Activated CD8-positive, alpha-beta memory T cell treated with anti-CD3 and anti-CD28 coated beads, Interleukin-2, amount 50 U/mL, for 1 hour (primary cell): ENCODE data around the gene CRTC3.
"Not testable (repeated sequence)": the region's sequence is repeated elsewhere in the genome, so short reads cannot be mapped to it uniquely, and the experiment has no call there.

Source experiments
- DNase-seq: peaks from one replicate; pipeline ENCODE4 v3.0.0-alpha.2; 2020; ENCODE audit errors: extremely low read depth

CRTC3 gene

GRCh38 chr15:90520365-90520764 is 9.4 kb upstream of the CRTC3 start:
- DNase-seq, result no peak

GRCh38 chr15:90523373-90523772 is 6.3 kb upstream of the CRTC3 start:
- DNase-seq, result no peak

- DNase-seq, result not testable (repeated sequence)
Observed at GRCh38 chr15:90524018-90524803, 5.5 kb upstream of the CRTC3 start.

GRCh38 chr15:90529011-90529370 is 732 bp upstream of the CRTC3 start:
- no peak for DNase-seq

- DNase-seq, result no peak
Observed at GRCh38 chr15:90530250-90531051, 728 bp downstream of the CRTC3 start.

- DNase-seq, result no peak
Observed at GRCh38 chr15:90531147-90531546, 1.4 kb downstream of the CRTC3 start.

- no peak for DNase-seq
Observed at GRCh38 chr15:90535254-90535653, 5.5 kb downstream of the CRTC3 start.

GRCh38 chr15:90539789-90540188 is 10.1 kb downstream of the CRTC3 start:
- no peak for DNase-seq

- no peak for DNase-seq
Observed at GRCh38 chr15:90540768-90541167, 11.0 kb downstream of the CRTC3 start.

GRCh38 chr15:90545095-90545494 is 15.4 kb downstream of the CRTC3 start:
- DNase-seq, result no peak

- no peak for DNase-seq
Observed at GRCh38 chr15:90547540-90547939, 17.8 kb downstream of the CRTC3 start.

- no peak for DNase-seq
Observed at GRCh38 chr15:90550919-90551318, 21.2 kb downstream of the CRTC3 start.

GRCh38 chr15:90552162-90552928 is 22.6 kb downstream of the CRTC3 start:
- DNase-seq, result no peak

- no peak for DNase-seq
Observed at GRCh38 chr15:90552929-90553211, 23.1 kb downstream of the CRTC3 start.

- DNase-seq, result no peak
Observed at GRCh38 chr15:90553248-90553745, 23.6 kb downstream of the CRTC3 start.

GRCh38 chr15:90557186-90558084 is 27.7 kb downstream of the CRTC3 start:
- no peak for DNase-seq

- DNase-seq, result no peak
Observed at GRCh38 chr15:90558171-90558573, 28.4 kb downstream of the CRTC3 start.

- DNase-seq, result no peak
Observed at GRCh38 chr15:90559119-90559518, 29.4 kb downstream of the CRTC3 start.

GRCh38 chr15:90560229-90560776 is 30.6 kb downstream of the CRTC3 start:
- no peak for DNase-seq

GRCh38 chr15:90561344-90562244 is 31.9 kb downstream of the CRTC3 start:
- DNase-seq, result no peak
